Activated T-cell treated with anti-CD3 and anti-CD28 coated beads for 4 hours (primary cell): ENCODE data around the gene ELAVL3.
A peak's percentile ranks its signal among the peaks of the same experiment; 100 is the strongest.

Experiments used
- DNase-seq: peaks from one replicate; pipeline ENCODE4 v3.0.0-alpha.2; 2020

Gene ELAVL3

GRCh38 chr19:11480715-11481533, at the start of gene ELAVL3:
ELAVL3 (minus strand) TSS chr19:11481046; CDS start chr19:11480608, 438 bp downstream.
- DNase-seq, result no peak

GRCh38 chr19:11530432-11530831, 49.6 kb upstream of the ELAVL3 start:
- DNase-seq, result no peak

- peak; percentile 88 for DNase-seq
Observed at GRCh38 chr19:11528551-11529341, 47.9 kb upstream of the ELAVL3 start, which contains the start of gene ECSIT. ECSIT (minus strand) TSS chr19:11529134; CDS start chr19:11519170, 9,964 bp downstream.

GRCh38 chr19:11519138-11519537, 38.3 kb upstream of the ELAVL3 start:
- DNase-seq, result no peak

GRCh38 chr19:11513946-11514345, 33.1 kb upstream of the ELAVL3 start:
- DNase-seq, result no peak

GRCh38 chr19:11510444-11510843, 29.6 kb upstream of the ELAVL3 start:
- DNase-seq, result no peak

GRCh38 chr19:11507370-11508078, 26.7 kb upstream of the ELAVL3 start:
- DNase-seq, result no peak

- DNase-seq, result no peak
Observed at GRCh38 chr19:11506967-11507366, 26.1 kb upstream of the ELAVL3 start.

GRCh38 chr19:11506101-11506555, 25.3 kb upstream of the ELAVL3 start:
- DNase-seq, result no peak

- peak; percentile 94 for DNase-seq
Observed at GRCh38 chr19:11505504-11506100, 24.8 kb upstream of the ELAVL3 start, which contains the start of gene ZNF653. ZNF653 (minus strand) TSS chr19:11505839; CDS start chr19:11505786, 53 bp downstream.

GRCh38 chr19:11505032-11505503, 24.2 kb upstream of the ELAVL3 start:
- DNase-seq, result peak; percentile 93

GRCh38 chr19:11504502-11505031, 23.7 kb upstream of the ELAVL3 start:
- DNase-seq, result no peak

- no peak for DNase-seq
Observed at GRCh38 chr19:11499890-11500420, 19.1 kb upstream of the ELAVL3 start.

GRCh38 chr19:11499220-11499726, 18.4 kb upstream of the ELAVL3 start:
- DNase-seq, result no peak

- DNase-seq, result peak; percentile 55
Observed at GRCh38 chr19:11496391-11497163, 15.7 kb upstream of the ELAVL3 start.

GRCh38 chr19:11495885-11496284, 15.0 kb upstream of the ELAVL3 start:
- DNase-seq, result no peak

- no peak for DNase-seq
Observed at GRCh38 chr19:11495481-11495880, 14.6 kb upstream of the ELAVL3 start.

- DNase-seq, result no peak
Observed at GRCh38 chr19:11494634-11495285, 13.9 kb upstream of the ELAVL3 start.

GRCh38 chr19:11489378-11489777, 8.5 kb upstream of the ELAVL3 start:
- no peak for DNase-seq
